22Rv1 (cell line): Measurements from ENCODE around the gene PPP3CA.

Source experiments
- CTCF ChIP-seq: fragments of 450-650 bp; IDR thresholded peaks from 2 replicates; pipeline ENCODE4 v1.5.1; 2017; ENCODE audit warnings: mild to moderate bottlenecking
- ZFX ChIP-seq: fragments of 450-650 bp; IDR thresholded peaks from 2 replicates; pipeline ENCODE4 v1.6.1; 2017; ENCODE audit warnings: antibody characterized with exemption, borderline replicate concordance

- TF ChIP-seq CTCF (no peak), ZFX (no peak)
Measured at GRCh38 chr4:100977274-100977673, 370.1 kb downstream of the PPP3CA start.
